B cell (primary cell): Measurements from ENCODE around the gene ISLR2. TPM values are rescaled to one million over a fixed set of nuclear protein-coding genes. Genes with fewer than 3 reads are reported as not detected.

Experiments
- ATAC-seq: fragments of 200-7000 bp; cut with Tn5 transposase; one replicate; pipeline ENCODE4 v1.10.0; 2021; ENCODE audit warnings: low read depth, mild to moderate bottlenecking, moderate number of reproducible peaks, moderate library complexity
- CTCF ChIA-PET: fragments of 350-600 bp; sonication (Branson Sonifier 250); formaldehyde crosslinking; loops from one replicate; lab custom pipeline; 2021; ENCODE audit warnings: antibody characterized with exemption, inconsistent platforms; lab: Charles Lee
- POLR2A ChIA-PET: fragments of 350-600 bp; sonication (Branson Sonifier 250); formaldehyde crosslinking; loops from one replicate; lab custom pipeline; 2021; ENCODE audit warnings: antibody characterized with exemption; lab: Charles Lee
- DNase-seq: peaks from one replicate; pipeline ENCODE4 v3.0.0; 2013
- H2AFZ ChIP-seq: 2 replicates; pipeline ENCODE4 v1.6.1; 2012; ENCODE audit warnings: mild to moderate bottlenecking, low read depth, low read length; ENCODE audit not compliant: insufficient read depth, poor library complexity, severe bottlenecking
- H3K27ac ChIP-seq, 2 donors: 1 replicate in 1 of 2; 2 replicates in 1 of 2; pipeline ENCODE4 v1.5.1; 2012 to 2013; ENCODE audit warnings: low read length in 2 of 2, mild to moderate bottlenecking in 2 of 2, moderate library complexity in 1 of 2
- H3K27me3 ChIP-seq, 4 experiments: fragments of 200-600 bp in 1 of 4; sonication (generic) in 1 of 4; replicated peaks in 1 of 4; 1 replicate in 2 of 4; 2 replicates in 2 of 4; pipeline versions ENCODE4 v1.6.1 to v1.7.0; 2013 to 2016; ENCODE audit warnings: low read length in 3 of 4, mild to moderate bottlenecking in 2 of 4, mixed read lengths in 1 of 4, moderate library complexity in 1 of 4; ENCODE audit not compliant: insufficient read depth in 4 of 4, control insufficient read depth in 3 of 4; ENCODE audit errors: control extremely low read depth in 1 of 4
- H3K36me3 ChIP-seq, 2 experiments: replicated peaks in 1 of 2; 1 replicate in 1 of 2; 2 replicates in 1 of 2; pipeline versions ENCODE4 v1.6.1 to v1.7.1; 2013; ENCODE audit warnings: low read length in 1 of 2; ENCODE audit not compliant: insufficient read depth in 2 of 2, control insufficient read depth in 1 of 2; ENCODE audit errors: control extremely low read depth in 1 of 2, extremely low read depth in 1 of 2
- H3K4me1 ChIP-seq, 2 donors: fragments of 200-600 bp in 1 of 2; sonication (generic) in 1 of 2; 1 replicate in 1 of 2; 2 replicates in 1 of 2; pipeline versions ENCODE4 v1.5.1 to v1.6.1; 2013 to 2017; ENCODE audit warnings: low read length in 2 of 2; ENCODE audit not compliant: control insufficient read depth in 2 of 2, insufficient read depth in 2 of 2
- H3K4me2 ChIP-seq: replicated peaks from 2 replicates; pipeline ENCODE3; 2012; ENCODE audit warnings: mild to moderate bottlenecking, low read depth, low read length; ENCODE audit not compliant: poor library complexity, severe bottlenecking
- H3K4me3 ChIP-seq, 5 experiments: fragments of 200-600 bp in 1 of 5; sonication (generic) in 1 of 5; 1 replicate in 3 of 5; 2 replicates in 2 of 5; pipeline versions ENCODE4 v1.5.1 to v1.7.0; 2011 to 2016; ENCODE audit warnings: low read length in 4 of 5, mild to moderate bottlenecking in 4 of 5, low read depth in 2 of 5, control low read depth in 1 of 5, moderate library complexity in 1 of 5; ENCODE audit not compliant: insufficient read depth in 1 of 5; ENCODE audit errors: control extremely low read depth in 1 of 5, extremely low read depth in 1 of 5
- H3K79me2 ChIP-seq: fragments of 200-600 bp; sonication (generic); one replicate; pipeline ENCODE4 v1.6.0; 2016; ENCODE audit warnings: low read length; ENCODE audit not compliant: control insufficient read depth, insufficient read depth
- H3K9ac ChIP-seq: fragments of 200-600 bp; sonication (generic); 2 replicates; pipeline ENCODE4 v1.6.1; 2017; ENCODE audit warnings: mild to moderate bottlenecking, low read length, moderate library complexity
- H3K9me3 ChIP-seq, 3 donors: one replicate each; pipeline versions ENCODE4 v1.6.1 to v1.7.1; 2013; ENCODE audit warnings: low read length in 2 of 3; ENCODE audit not compliant: control insufficient read depth in 2 of 3, insufficient read depth in 1 of 3; ENCODE audit errors: control extremely low read depth in 1 of 3
- H4K20me1 ChIP-seq: 2 replicates; pipeline ENCODE4 v1.6.0; 2012; ENCODE audit warnings: mild to moderate bottlenecking, low read length; ENCODE audit not compliant: insufficient read depth, control insufficient read depth, poor library complexity, severe bottlenecking
- H3K27ac Mint-ChIP-seq: one replicate; pipeline ENCODE4 v1.8.0; 2021; ENCODE audit warnings: mixed read lengths
- H3K27me3 Mint-ChIP-seq: one replicate; pipeline ENCODE4 v1.8.0; 2021; ENCODE audit warnings: mixed read lengths
- H3K4me1 Mint-ChIP-seq: one replicate; pipeline ENCODE4 v1.8.0; 2021; ENCODE audit warnings: mixed read lengths
- H3K4me3 Mint-ChIP-seq: one replicate; pipeline ENCODE4 v1.8.0; 2021; ENCODE audit warnings: mixed read lengths
- H3K9me3 Mint-ChIP-seq: one replicate; pipeline ENCODE4 v1.8.0; 2022; ENCODE audit warnings: mixed read lengths; ENCODE audit not compliant: insufficient read depth
- EZH2 ChIP-seq: IDR thresholded peaks from 2 replicates; pipeline ENCODE4 v1.6.1; 2012; ENCODE audit warnings: borderline replicate concordance, low read depth, mild to moderate bottlenecking, moderate library complexity, low read length; ENCODE audit not compliant: insufficient read depth, poor library complexity, severe bottlenecking
- WGBS: methylation state at CpG from one replicate; pipeline ENCODE4 v1.1.5; 2013; ENCODE audit warnings: missing lambda C conversion rate; ENCODE audit not compliant: insufficient coverage; 5-methylcytosine and 5-hydroxymethylcytosine counted together
- intact Hi-C: fragments of 100-400 bp; cut with micrococcal nuclease; formaldehyde crosslinking; loops from one replicate; pipeline ENCODE4 v1.10.0; 2022
- polyA plus RNA-seq: library from polyadenylated mRNA; depleted of rRNA; stranded (reverse); fragments of >200 nt; gene quantifications from 2 replicates; pipeline ENCODE4 v1.2.3, GENCODE V29; 2012
- total RNA-seq, 2 donors: library from RNA; stranded (reverse); fragments of 120-200 nt in 1 of 2; gene quantifications; 1 replicate in 1 of 2; 2 replicates in 1 of 2; pipeline versions ENCODE4 v1.2.3 to v1.2.4, GENCODE V29; 2013 to 2022
- TF ChIP-seq, protein P1 (sequence below): fragments of 200-600 bp; IDR thresholded peaks from one replicate; pipeline ENCODE4 v1.8.0; 2022; ENCODE audit warnings: antibody characterized with exemption, mild to moderate bottlenecking

Gene ISLR2
- total and polyA plus RNA-seq, 2 donors (not counting 1 experiment from before 2014, with no cell fraction given) = not detected

DNA sequence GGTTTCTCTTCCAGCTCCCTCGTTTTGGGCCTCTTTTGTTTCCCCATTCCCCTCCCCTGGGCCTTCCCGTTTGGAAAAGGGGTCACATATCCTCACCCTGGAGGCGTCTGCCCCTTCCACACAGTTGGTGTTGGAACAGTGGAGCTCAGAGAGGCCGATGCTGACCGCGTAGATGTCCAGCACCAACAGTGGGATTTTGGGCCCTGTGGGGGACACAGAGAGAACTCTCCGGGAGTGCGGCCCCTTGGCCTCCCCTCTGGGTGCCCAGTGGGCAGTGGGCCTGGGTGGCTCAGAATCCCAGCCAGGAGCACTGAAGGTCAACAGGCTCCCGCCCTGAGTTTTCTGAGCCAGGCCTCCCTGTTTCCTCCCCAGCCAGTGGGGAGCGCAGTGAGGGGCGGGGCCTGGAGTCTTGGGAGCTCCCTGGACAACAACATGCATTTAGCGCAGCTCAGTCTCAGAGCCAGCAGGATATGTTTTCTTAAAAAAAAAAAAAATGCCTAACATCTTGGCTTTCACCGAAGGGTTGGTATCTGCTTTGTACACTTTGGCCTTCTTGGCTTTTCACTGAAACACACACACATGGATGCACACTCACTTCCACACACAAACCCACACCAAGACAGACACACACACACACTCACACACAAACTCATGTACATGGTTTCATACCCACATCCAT is 42.5 kb downstream of the ISLR2 start:
- intact Hi-C loops = no loop called here
- no peak for DNase-seq
- Mint-ChIP-seq H3K4me1 (no peaks in the 10 kb centered on the region), H3K9me3 (no peaks in the 10 kb centered on the region), H3K4me3 (no peak overlapping the region), H3K27ac (no peak overlapping the region), H3K27me3 (peaks cover 11% of the 10 kb centered on the region)
- H3K4me3 ChIP-seq = no peak overlapping the region
- H3K4me2 ChIP-seq = no peak overlapping the region
- ATAC-seq = no peak
- H3K36me3 ChIP-seq = no peaks in the 10 kb centered on the region
- 95% methylated on average over 12 of the region's 13 CpGs for WGBS
- H3K79me2 ChIP-seq = no peaks in the 10 kb centered on the region
- H3K27me3 ChIP-seq = no peaks in the 10 kb centered on the region
- H2AFZ ChIP-seq = no peak overlapping the region
- ChIA-PET POLR2A (no interaction called here), CTCF (no interaction called here)
- no peak overlapping the region for H3K27ac ChIP-seq
- no peak overlapping the region for H3K9ac ChIP-seq
- H4K20me1 ChIP-seq = no peaks in the 10 kb centered on the region
- TF ChIP-seq, protein P1, sequence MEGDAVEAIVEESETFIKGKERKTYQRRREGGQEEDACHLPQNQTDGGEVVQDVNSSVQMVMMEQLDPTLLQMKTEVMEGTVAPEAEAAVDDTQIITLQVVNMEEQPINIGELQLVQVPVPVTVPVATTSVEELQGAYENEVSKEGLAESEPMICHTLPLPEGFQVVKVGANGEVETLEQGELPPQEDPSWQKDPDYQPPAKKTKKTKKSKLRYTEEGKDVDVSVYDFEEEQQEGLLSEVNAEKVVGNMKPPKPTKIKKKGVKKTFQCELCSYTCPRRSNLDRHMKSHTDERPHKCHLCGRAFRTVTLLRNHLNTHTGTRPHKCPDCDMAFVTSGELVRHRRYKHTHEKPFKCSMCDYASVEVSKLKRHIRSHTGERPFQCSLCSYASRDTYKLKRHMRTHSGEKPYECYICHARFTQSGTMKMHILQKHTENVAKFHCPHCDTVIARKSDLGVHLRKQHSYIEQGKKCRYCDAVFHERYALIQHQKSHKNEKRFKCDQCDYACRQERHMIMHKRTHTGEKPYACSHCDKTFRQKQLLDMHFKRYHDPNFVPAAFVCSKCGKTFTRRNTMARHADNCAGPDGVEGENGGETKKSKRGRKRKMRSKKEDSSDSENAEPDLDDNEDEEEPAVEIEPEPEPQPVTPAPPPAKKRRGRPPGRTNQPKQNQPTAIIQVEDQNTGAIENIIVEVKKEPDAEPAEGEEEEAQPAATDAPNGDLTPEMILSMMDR = no peak
- TF ChIP-seq EZH2 = no peak
- peaks cover 0 to 3% (median 0%) of the 10 kb centered on the region in 3 donors for H3K9me3 ChIP-seq
- H3K4me1 ChIP-seq = no peaks in the 10 kb centered on the region

DNA sequence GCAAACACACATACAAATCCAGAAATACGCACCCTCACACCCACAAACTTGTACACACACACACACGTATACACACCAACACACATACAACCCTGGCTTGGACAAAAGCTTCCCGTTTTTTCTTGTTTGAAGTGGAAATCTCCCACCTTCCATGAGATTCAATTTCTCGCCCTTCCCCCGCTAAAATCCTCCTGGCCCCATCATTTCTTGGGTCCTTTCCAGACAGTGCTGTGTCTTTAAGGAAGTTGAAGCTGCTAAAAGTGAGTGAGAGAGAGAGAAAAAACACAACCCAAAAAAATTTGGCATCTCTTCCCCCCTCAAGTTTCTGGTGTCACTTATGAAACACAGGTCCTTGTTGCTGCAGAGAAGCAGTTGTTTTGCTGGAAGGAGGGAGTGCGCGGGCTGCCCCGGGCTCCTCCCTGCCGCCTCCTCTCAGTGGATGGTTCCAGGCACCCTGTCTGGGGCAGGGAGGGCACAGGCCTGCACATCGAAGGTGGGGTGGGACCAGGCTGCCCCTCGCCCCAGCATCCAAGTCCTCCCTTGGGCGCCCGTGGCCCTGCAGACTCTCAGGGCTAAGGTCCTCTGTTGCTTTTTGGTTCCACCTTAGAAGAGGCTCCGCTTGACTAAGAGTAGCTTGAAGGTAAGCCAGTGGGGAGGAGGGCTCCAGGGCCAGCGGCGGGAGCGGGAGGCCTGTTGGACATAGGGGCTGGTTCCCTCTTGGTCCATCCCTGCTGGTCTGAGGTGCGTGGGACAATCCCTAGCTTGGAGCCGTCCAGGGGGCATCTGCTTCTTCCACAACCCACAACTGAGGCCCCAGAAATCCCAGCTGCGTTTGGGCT is 43.2 kb downstream of the ISLR2 start, which contains the start of gene ISLR:
TSS of gene ISLR (plus strand) at position 331 of the 839 bp plus-strand sequence. CDS start 1,149 bp downstream, outside the sequence.
- no peak within 1 kb of the TSS for H2AFZ ChIP-seq
- no peaks in the 10 kb centered on the region for H4K20me1 ChIP-seq
- no peak for TF ChIP-seq EZH2
- TF ChIP-seq, protein P1 = no peak
- H3K4me3 ChIP-seq = no peak within 1 kb of the TSS
- H3K4me1 ChIP-seq = no peaks in the 10 kb centered on the region
- WGBS = 75% methylated on average over 17 of the region's 20 CpGs
- no peak for DNase-seq
- H3K27me3 Mint-ChIP-seq = peaks cover 17% of the 10 kb centered on the region
- H3K79me2 ChIP-seq = no peaks in the 10 kb centered on the region
- peaks cover 0 to 3% (median 0%) of the 10 kb centered on the region in 3 donors for H3K9me3 ChIP-seq
- no peaks in the 10 kb centered on the region for H3K27me3 ChIP-seq
- H3K4me1 Mint-ChIP-seq = no peaks in the 10 kb centered on the region
- ChIA-PET POLR2A (no interaction called here), CTCF (interaction anchor here (0.9 kb wide), 1 partner anchor 496 kb away, joined by 3 read pairs; no protein-coding TSS in a partner anchor)
- H3K36me3 ChIP-seq = no peaks in the 10 kb centered on the region
- no peak within 1 kb of the TSS for H3K4me3 Mint-ChIP-seq
- no peak within 1 kb of the TSS for H3K4me2 ChIP-seq
- H3K27ac ChIP-seq = no peak within 1 kb of the TSS
- no peak for ATAC-seq
- no peak within 1 kb of the TSS for H3K27ac Mint-ChIP-seq
- intact Hi-C loops = no loop called here
- no peaks in the 10 kb centered on the region for H3K9me3 Mint-ChIP-seq
- H3K9ac ChIP-seq = no peak within 1 kb of the TSS
